Kidney glomerular epithelial cell (primary cell): ENCODE measurements around the gene TNPO3.
"Not testable (repeated sequence)": the region's sequence is repeated elsewhere in the genome, so short reads cannot be mapped to it uniquely, and the experiment has no call there.

ENCODE experiments used
- DNase-seq: peaks from one replicate; lab custom pipeline; 2025; lab: John Stamatoyannopoulos, UW

The TNPO3 gene

DNA sequence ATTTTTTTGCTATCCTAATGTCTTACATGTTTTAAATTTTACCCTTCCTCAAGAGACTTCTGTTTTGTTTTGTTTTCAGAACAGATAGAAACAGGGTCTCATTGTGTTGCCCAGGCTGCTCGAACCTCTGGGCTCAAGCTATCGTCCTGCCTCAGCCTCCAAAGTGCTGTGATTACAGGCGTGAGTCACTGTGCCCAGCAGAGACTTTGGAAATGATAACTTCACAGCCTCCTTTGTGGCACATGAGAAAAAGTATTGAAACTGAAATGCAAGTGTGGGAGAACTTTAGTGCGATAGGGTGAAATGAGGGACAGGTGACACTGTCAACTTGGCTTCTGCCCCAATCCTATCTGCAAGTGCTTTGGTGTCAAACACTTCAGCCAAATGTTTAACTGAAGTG is 95.6 kb downstream of the TNPO3 start:
- DNase-seq, result no peak

DNA sequence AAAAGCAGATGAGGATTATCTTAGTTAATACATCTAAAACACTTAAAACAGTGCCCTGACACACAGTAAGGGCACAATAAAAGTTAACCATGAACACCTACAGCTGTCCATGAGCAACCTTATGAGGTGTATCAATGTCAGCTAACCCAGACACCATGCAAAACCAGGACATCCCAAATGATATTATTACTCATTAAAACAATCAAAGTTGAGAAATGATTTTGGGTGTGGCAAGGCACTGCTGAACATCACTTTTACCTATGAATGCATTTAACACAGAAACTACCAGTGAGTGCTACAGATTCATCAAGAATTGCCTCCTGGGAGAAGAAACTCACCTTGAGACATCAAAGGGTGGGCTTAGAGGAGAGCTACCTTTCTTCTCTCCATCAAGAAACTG is 98.9 kb downstream of the TNPO3 start:
- no peak for DNase-seq

DNA sequence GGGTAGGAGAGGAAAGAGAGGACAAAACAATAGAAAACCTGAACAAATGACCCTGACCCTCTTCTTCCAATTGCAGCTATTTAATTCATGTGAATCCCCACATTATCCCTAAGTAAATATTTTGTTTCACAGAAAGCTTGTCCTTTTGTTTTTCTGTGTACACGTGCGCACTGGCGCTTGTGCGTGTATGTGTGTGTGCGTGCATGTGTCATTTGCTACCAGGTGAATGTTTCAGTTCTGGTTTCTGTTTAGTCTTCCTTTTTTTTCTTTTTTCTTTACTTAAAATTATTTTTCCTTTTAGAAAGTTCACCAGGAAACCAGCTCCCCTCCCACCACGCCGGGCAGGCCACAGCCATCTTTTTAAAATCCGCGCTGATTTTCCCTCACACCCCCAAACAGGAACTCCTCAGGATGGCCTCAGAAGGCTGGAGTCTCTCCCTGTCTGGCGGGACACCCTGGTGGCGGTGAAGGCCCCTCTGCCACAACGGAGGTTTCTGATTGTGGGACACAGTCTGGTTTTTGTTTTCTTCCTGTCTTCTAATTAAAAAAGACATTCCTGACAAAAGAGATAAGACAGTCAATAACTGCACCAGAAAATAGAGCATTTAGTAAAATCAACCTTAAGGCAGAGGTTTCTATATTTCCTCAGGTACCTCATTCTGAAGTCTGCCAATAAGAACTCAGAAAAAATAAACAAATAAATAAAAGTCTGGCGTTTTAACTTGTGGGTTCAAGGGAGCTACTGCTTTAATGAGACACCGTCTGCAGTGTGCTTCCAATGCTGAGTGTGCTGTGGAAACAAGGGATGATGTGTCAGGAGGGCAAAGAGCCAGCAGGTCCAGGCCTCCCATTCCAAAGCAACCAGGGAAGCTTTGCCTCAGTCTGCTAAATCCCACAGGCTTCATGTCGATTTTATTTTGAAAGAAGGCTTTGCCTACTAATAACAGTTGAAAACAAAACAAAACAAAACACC is 99.8 kb downstream of the TNPO3 start:
- peak; percentile 30 for DNase-seq

DNA sequence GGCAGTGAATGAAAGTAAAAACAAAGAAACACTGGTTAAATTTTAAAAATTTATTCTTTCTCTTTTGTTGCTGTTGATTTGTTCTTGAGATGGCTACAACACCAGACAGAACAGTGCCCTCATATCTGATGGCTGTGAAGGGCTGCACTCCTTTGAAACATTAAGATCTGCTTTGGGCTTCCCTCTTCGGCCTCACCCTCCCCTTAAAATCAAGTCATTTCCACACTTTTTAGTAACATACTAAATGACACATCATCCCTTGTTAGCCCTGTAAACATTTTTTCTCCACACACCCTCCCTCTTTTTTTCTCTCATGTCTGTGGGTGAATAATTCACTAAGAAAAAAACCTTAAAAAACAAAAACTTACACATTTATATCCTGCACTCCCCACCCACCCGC is 100.8 kb downstream of the TNPO3 start:
- no peak for DNase-seq

DNA sequence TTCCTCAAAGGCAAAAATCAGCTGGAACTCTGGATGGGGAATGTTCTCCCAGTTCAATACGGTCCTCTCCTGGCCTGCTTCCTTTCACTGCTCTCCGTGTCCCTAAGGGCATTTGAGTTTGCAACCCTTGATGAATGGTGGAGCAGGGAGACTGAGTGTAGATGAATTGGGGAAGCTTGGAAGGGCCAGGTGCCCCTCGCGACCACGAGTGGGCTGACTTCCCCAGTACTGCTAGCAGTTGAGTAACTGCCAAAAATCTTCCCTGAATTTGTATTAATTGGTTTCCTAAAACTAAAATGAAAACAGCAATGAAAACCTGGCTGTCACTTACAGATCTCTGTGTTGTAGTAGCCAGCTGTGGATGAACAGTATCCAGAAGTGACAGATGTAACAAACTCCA is 103.6 kb downstream of the TNPO3 start:
- DNase-seq, result no peak

DNA sequence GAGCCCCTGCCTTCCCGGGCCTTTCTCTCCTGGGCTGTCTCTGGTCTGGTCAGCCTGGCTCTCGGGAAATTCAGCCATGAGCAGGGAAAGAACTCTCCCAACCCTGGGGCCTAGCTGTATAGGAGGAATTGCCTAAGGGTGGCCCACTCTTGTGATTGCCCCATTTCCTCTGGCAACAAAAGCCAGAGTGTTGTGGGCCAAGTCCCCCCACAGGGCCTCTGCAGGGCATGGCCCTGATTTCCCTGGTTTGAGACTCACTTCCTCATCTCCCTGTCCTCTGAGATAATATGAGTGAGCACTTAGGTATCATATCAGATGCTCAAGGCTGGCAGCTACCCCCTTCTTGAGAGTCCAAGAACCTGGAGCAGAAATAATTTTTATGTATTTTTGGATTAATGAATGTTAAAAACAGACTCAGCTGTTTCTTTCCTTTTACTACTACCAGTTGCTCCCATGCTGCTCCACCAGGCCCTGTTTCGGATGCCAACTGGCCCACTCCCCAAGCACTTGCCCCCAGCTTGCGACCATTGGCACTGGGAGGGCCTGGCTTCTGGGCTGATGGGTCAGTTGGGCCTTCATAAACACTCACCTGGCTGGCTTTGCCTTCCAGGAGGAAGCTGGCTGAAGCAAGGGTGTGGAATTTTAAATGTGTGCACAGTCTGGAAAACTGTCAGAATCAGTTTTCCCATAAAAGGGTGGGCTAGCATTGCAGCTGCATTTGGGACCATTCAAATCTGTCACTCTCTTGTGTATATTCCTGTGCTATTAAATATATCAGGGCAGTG is 105.7 kb downstream of the TNPO3 start:
- DNase-seq, result no peak

DNA sequence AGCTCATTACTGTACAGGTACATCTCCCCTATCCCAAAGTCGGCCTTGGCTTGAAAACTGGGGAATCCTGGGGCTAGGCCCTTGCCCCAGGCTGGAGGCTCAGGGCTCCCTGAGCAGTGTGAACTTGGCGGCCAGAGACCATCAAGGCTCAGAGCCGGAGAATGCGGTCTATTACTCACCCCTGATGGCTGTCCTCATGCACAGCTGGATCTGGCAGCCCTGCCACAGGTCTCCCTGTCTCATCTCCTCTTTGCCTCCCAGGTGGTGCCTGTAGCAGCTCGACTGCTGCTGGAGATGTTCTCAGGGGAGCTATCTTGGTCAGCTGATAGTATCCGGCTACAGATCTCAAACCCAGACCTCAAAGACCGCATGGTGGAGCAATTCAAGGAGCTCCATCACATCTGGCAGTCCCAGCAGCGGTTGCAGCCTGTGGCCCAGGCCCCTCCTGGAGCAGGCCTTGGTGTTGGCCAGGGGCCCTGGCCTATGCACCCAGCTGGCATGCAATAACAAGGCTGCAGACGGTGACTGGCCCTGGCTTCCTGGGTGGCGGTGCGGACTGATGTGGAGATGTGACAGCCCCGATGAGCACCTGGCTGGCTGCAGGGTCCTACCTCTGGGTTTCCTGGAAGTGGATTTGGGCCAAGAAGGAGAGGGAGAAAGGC is 106.5 kb downstream of the TNPO3 start:
- DNase-seq, result no peak

DNA sequence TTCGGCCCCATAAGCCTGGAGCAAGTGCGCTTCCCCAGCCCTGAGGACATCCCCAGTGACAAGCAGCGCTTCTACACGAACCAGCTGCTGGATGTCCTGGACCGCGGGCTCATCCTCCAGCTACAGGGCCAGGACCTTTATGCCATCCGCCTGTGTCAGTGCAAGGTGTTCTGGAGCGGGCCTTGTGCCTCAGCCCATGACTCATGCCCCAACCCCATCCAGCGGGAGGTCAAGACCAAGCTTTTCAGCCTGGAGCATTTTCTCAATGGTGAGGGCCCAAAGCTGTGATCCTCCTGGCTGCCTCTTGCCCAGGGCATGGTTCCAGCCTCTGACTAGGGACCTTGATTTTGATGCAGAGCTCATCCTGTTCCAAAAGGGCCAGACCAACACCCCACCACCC is 107.1 kb downstream of the TNPO3 start:
- DNase-seq, result no peak

DNA sequence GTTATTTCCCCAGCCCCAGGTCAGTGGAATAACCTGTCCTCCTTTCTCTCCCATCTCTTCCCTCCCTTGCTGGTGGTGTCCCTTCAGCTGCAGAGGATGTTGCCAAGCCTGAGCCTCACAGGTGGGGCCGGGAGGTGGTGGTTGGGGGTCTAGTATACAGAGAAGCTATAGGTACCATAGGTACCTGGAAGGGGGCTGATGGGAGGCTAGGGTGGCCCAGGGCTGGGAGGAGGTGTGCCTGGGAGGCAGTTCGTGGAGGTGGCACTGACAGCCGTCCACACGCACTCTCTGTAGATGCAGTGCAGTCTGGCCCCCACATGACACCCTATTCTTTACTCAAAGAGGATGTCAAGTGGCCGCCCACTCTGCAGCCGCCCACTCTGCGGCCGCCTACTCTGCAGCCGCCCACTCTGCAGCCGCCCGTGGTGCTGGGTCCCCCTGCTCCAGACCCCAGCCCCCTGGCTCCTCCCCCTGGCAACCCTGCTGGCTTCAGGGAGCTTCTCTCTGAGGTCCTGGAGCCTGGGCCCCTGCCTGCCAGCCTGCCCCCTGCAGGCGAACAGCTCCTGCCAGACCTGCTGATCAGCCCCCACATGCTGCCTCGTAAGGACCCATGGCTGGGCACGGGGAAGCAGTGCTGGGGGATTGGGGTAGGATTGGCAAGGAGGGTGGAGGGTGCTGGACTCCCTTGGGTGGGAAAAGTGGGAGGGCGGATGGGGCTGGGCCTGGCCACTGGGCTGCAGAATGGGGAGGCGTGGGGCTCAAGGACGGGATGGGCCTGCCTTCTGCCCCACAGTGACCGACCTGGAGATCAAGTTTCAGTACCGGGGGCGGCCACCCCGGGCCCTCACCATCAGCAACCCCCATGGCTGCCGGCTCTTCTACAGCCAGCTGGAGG is 107.7 kb downstream of the TNPO3 start:
- no peak for DNase-seq

DNA sequence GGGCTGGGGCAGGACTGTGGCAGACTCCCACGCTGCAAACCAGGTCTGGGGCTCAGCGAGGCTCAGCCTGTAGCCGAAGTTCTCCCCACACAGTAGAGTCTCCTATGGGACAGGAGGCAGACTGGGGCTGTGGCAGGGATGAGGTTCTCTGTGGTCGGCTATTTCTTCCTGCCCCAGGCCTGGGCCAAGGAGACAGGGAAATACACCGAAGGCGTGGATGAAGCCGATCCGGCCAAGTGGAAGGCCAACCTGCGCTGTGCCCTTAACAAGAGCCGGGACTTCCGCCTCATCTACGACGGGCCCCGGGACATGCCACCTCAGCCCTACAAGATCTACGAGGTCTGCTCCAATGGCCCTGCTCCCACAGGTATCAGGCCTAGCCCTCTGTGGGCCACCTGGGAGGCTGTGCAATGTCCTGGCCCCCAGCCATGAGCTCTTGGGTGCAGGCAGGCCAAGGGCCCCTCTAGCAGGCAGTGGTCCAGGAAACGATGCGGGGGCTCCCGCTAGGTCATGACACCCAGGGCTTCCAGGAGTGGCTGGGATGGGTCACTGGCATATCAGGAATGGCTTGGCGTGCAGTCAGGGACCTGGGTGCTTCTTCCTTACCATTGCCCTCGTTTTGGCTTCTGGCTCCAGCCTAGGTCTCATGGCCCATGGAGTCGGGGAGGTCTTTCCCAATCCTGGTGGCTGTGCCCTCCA is 109.1 kb downstream of the TNPO3 start:
- DNase-seq, result no peak

DNA sequence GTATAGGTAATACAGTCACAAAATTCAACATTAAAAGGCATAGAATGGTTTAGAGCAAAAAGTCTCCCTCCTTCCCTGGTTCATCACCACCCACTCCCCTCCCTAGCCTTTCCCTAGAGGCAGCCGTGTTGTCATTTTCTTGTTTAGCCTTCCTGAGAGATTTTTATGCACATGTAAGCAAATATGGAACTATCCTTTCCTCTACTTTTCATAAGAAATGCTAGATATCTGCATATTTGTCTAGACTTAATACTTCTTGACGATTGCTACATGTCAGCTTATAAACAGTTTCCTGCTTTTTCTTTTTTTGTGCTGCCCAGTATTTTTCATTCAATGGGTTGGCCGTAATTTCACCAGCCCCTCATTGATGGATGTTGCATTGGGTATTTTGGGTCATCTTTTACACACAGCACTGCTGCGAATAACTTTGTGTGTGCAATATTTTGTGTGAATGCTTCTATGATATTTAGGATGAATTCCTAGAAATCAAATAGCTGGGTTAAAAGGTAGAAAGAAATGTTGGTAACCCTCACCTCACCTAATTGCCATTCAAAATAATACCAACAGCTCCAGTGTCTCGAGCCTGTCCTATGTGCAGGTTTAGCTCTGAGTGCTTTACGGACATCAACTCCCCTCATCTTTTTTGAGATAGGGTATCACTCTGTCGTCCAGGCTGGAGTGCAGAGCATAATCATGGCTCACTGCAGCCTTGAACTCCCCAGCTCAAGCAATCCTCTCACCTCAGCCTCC is 110.2 kb downstream of the TNPO3 start:
- DNase-seq, result no peak

DNA sequence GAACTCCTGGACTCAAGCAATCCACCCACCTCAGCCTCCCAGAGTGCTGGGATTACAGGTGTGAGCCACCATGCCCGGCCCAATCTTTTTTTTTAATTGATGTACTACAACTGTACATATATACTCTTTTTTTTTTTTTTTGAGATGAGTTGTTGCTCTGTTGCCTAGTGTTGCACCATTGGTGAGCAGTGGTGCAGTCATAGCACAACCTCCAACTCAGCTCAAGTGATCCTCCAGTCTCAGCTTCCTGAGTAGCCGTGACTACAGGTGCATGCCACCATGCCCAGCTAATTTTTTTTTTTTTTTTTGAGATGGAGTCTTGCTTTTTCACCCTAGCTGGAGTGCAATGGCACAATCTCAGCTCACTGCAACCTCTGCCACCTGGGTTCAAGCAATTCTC is 111.7 kb downstream of the TNPO3 start:
- DNase-seq, result not testable (repeated sequence)

DNA sequence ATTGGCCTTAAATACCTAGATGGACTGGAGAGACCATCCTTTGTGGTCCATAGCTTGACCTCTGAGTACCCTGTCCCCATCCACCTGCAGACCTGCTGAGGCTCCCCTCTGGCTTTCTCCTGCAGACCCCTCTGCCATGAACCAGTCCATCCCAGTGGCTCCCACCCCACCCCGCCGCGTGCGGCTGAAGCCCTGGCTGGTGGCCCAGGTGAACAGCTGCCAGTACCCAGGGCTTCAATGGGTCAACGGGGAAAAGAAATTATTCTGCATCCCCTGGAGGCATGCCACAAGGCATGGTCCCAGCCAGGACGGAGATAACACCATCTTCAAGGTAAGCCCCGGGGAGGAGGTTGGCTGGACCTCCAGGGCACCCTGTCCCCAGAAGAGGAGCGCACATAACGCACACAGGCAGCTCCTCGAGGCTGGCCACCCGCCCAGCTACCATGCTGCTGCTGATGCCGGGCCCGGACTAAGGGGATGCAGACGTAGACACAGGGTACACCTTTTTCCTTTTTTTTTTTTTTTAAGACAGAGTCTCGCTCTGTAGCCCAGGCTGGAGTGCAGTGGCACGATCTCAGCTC is 112.9 kb downstream of the TNPO3 start:
- DNase-seq, result no peak

DNA sequence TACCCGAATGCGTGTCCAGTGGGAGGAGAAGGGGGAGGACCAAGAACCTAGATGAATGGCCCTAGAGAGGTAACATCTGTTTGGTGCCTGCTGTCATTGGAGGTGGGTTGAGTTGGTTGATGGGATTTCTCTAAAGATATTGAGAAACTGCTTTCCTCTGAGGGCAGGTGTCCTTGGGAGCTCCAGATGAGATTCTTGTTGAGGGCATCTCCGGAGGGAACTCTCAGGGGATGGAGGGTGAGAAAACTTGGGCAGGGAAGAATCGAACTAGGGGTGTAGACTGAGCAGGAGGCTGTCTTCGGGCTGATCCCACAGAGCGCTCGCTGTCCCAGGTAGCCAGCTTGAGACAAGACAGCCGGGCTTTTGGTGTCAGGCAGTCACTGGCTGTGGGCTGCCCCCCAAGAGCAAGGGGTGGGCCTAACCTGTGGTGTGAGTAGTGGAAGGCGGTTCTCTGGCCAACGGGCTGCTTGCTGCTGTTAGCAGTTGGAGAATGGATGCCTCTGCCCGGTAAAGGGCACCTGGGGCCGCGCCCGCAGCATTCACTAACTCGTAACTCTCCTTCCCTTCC is 113.5 kb downstream of the TNPO3 start:
- no peak for DNase-seq

DNA sequence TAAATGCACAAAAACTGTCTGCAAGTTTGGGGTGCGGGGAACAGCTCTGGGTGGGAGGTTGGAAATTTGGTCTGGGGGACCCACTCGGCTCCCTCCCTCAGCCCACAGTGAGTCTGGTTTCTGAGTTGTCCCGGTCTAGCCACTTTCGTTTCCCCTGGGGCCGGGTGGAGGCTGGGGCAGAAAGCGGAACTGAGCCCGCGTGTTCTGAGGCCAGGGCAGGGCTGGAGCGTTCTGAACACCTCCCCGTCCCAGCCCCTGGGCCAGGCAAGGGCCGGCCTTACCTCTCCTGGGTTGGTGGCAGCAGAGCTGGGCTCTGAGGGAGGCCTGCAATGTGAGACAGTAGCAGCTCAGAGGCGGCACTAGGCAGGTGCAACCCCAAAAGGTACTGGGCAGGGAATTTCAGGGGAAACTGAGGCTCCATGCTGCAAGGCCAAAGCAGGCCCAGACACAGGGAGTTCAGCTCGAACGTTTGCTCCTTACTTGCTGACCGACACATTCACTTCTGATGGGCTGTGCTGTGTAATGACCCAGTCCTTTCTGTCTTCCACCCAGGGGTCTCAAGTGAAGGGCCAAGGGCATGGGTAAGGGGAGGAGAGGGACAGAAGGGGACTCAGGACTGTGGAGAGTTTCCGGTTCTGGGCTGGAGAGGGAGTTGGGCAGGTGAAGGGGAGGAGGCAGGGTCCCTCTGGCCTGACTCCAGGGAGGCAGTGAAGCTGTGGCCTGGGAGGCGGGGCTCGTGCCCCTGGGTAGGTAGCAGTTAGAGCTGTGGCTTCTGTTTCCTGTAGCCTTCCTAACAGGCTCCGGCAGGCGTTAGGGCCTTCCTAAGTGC is 114.2 kb downstream of the TNPO3 start:
- no peak for DNase-seq

DNA sequence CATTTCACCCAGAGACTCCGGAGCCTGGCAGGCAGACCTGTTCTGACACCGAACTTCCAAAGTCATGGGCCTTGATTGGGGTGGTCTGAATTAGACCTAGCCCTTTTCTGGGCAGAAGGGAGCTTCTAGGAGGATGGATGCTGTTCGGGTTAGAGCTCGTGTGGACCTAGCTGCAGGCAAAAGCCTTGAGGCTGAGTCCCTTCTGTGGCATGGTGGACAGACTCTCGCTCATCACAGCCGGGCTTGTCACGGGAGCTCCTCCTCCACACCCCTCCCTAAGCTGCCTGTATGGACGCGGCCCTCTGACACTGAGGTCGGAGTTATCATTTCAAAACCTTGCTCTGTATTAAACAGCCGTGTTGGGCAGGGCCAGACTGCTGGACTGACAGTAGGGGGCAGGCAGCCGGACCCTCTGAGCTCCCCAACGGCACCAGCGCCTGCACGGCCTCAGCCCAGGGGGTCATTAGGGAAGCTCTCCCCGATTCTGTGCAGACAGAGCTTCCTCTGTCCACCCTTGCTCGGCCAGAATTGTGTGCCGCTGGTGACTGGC is 115.0 kb downstream of the TNPO3 start:
- no peak for DNase-seq

DNA sequence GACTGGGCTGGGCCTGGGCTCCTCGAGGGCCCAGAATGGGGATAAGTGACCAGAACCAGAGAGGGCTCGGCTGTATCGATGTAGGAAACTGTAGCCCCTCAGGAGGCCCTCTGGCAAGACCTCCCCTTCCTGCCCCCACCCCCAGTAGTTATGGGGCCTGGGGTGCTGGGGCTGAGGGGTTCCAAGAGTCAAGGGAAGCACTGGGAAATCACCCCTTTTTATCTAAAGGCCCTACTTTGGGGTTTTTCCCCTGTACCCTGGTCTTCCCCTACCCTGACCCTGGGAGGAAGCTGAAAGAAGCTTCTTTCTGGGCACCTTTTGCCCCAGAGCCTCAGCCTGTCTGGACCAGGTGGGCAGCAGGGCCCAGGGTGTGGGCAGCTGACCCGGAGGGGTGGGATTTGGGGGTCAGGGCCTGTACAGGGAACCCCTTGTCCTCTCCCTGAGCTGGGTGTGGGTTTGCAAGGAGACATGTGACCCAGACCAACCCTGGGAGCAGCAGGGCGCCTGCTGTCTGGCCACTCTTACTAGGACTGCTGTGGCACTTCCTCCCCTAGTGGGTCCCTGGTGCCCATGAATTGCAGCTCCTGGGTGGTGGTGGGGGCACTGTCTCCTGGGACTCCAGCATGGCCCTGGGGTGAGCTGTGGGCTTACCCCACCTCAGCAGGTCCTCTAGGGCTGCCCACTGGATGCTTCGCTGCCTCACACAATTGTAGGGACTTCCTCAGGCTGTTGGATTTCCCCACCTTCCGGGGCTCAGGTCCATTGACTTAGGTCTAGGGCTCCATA is 115.6 kb downstream of the TNPO3 start:
- DNase-seq, result peak; percentile 1
